H1 (cell line): Measurements from ENCODE around the gene SLC28A2. TPM values are rescaled to one million over a fixed set of nuclear protein-coding genes. Genes with fewer than 3 reads are reported as not detected.

Experiments used
- BCL11A ChIP-seq, 2 experiments: IDR thresholded peaks; one replicate each; pipeline ENCODE4 v1.6.1; 2011; ENCODE audit warnings: low read depth in 2 of 2, low read length in 2 of 2, mild to moderate bottlenecking in 2 of 2
- polyA plus RNA-seq, 7 experiments: library from polyadenylated mRNA; depleted of rRNA in 3 of 7; stranded (reverse) in 5 of 7; unstranded in 2 of 7; fragments of >200 nt in 5 of 7; fragments of 200-250 nt in 2 of 7; gene quantifications; 1 replicate in 5 of 7; 2 replicates in 1 of 7; 4 replicates in 1 of 7; pipeline versions ENCODE4 v1.2.1 to v1.2.3, GENCODE V29; 2011 to 2013; ENCODE audit warnings: missing spikeins in 2 of 7, mixed read lengths in 2 of 7
- total RNA-seq: library from RNA; stranded (reverse); fragmentation: NEBNext Ultra II Directional; extraction: Animal tissue kit (Norgen Biotek cat#: 25700); gene quantifications from 2 replicates; pipeline ENCODE4 v1.2.1, GENCODE V29; 2021
- TF ChIP-seq, protein P1 (sequence below): IDR thresholded peaks from 2 replicates; pipeline ENCODE4 v1.6.1; 2012; ENCODE audit warnings: inconsistent platforms
- TF ChIP-seq, protein P2 (sequence below): fragments of 300-600 bp; sonication (generic); IDR thresholded peaks from 2 replicates; pipeline ENCODE4 v1.7.1; 2012; ENCODE audit warnings: low read length, moderate library complexity, mild to moderate bottlenecking, inconsistent platforms; ENCODE audit not compliant: insufficient replicate concordance

Gene SLC28A2
- total and polyA plus RNA-seq, 2 of the 8 experiments (the other 6 are each of a cell fraction or from before 2014, with no cell fraction given): 0.11 TPM; not detected in 1

DNA sequence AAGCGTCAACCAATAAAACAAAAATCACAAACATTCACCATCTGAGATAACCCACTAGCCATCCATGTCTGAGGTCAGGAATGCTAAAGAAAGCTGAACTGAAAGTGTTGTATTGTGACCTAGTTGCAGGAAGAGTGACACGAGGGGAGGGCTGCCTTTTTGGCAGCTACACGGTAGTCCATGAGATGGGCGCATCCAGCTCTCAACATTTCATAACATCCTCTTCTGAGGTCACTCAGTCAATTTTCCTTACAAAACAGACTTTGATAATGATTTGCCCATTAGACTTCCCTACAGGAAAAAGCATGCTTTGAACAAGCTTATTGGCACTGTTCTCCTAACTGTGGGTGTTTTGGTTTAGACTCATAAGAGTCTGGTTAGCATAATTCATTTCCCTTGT, 48.9 kb upstream of the SLC28A2 start (continued):
- TF ChIP-seq, protein P1, sequence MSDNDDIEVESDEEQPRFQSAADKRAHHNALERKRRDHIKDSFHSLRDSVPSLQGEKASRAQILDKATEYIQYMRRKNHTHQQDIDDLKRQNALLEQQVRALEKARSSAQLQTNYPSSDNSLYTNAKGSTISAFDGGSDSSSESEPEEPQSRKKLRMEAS: no peak
- TF ChIP-seq BCL11A (IDR thresholded peaks at IDR 0.05; ENCODE audit: low read depth in 2 of 2, low read length in 2 of 2): no peak
- TF ChIP-seq, protein P2, sequence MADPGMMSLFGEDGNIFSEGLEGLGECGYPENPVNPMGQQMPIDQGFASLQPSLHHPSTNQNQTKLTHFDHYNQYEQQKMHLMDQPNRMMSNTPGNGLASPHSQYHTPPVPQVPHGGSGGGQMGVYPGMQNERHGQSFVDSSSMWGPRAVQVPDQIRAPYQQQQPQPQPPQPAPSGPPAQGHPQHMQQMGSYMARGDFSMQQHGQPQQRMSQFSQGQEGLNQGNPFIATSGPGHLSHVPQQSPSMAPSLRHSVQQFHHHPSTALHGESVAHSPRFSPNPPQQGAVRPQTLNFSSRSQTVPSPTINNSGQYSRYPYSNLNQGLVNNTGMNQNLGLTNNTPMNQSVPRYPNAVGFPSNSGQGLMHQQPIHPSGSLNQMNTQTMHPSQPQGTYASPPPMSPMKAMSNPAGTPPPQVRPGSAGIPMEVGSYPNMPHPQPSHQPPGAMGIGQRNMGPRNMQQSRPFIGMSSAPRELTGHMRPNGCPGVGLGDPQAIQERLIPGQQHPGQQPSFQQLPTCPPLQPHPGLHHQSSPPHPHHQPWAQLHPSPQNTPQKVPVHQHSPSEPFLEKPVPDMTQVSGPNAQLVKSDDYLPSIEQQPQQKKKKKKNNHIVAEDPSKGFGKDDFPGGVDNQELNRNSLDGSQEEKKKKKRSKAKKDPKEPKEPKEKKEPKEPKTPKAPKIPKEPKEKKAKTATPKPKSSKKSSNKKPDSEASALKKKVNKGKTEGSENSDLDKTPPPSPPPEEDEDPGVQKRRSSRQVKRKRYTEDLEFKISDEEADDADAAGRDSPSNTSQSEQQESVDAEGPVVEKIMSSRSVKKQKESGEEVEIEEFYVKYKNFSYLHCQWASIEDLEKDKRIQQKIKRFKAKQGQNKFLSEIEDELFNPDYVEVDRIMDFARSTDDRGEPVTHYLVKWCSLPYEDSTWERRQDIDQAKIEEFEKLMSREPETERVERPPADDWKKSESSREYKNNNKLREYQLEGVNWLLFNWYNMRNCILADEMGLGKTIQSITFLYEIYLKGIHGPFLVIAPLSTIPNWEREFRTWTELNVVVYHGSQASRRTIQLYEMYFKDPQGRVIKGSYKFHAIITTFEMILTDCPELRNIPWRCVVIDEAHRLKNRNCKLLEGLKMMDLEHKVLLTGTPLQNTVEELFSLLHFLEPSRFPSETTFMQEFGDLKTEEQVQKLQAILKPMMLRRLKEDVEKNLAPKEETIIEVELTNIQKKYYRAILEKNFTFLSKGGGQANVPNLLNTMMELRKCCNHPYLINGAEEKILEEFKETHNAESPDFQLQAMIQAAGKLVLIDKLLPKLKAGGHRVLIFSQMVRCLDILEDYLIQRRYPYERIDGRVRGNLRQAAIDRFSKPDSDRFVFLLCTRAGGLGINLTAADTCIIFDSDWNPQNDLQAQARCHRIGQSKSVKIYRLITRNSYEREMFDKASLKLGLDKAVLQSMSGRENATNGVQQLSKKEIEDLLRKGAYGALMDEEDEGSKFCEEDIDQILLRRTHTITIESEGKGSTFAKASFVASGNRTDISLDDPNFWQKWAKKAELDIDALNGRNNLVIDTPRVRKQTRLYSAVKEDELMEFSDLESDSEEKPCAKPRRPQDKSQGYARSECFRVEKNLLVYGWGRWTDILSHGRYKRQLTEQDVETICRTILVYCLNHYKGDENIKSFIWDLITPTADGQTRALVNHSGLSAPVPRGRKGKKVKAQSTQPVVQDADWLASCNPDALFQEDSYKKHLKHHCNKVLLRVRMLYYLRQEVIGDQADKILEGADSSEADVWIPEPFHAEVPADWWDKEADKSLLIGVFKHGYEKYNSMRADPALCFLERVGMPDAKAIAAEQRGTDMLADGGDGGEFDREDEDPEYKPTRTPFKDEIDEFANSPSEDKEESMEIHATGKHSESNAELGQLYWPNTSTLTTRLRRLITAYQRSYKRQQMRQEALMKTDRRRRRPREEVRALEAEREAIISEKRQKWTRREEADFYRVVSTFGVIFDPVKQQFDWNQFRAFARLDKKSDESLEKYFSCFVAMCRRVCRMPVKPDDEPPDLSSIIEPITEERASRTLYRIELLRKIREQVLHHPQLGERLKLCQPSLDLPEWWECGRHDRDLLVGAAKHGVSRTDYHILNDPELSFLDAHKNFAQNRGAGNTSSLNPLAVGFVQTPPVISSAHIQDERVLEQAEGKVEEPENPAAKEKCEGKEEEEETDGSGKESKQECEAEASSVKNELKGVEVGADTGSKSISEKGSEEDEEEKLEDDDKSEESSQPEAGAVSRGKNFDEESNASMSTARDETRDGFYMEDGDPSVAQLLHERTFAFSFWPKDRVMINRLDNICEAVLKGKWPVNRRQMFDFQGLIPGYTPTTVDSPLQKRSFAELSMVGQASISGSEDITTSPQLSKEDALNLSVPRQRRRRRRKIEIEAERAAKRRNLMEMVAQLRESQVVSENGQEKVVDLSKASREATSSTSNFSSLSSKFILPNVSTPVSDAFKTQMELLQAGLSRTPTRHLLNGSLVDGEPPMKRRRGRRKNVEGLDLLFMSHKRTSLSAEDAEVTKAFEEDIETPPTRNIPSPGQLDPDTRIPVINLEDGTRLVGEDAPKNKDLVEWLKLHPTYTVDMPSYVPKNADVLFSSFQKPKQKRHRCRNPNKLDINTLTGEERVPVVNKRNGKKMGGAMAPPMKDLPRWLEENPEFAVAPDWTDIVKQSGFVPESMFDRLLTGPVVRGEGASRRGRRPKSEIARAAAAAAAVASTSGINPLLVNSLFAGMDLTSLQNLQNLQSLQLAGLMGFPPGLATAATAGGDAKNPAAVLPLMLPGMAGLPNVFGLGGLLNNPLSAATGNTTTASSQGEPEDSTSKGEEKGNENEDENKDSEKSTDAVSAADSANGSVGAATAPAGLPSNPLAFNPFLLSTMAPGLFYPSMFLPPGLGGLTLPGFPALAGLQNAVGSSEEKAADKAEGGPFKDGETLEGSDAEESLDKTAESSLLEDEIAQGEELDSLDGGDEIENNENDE: no peak
